GM12864 (cell line): ENCODE results near the gene ZMIZ1.

Experiments
- DNase-seq: peaks from one replicate; pipeline ENCODE4 v3.0.0-alpha.2; 2011; ENCODE audit warnings: low read depth
- H3K4me3 ChIP-seq: 2 replicates; pipeline ENCODE4 v1.5.1; 2011; ENCODE audit warnings: mild to moderate bottlenecking, low read depth, low read length, control low read depth
- CTCF ChIP-seq: IDR thresholded peaks from 2 replicates; pipeline ENCODE4 v1.5.1; 2011; ENCODE audit warnings: low read depth, mild to moderate bottlenecking, moderate library complexity, low read length, control low read depth, inconsistent platforms; ENCODE audit errors: missing control alignments

The ZMIZ1 gene

GRCh38 chr10:79185067-79185774, 116.5 kb downstream of the ZMIZ1 start:
- no peak for TF ChIP-seq CTCF
- no peak overlapping the region for H3K4me3 ChIP-seq
- no peak for DNase-seq

- no peak overlapping the region for H3K4me3 ChIP-seq
- TF ChIP-seq CTCF, result no peak
- DNase-seq, result no peak
These were observed 117.1 kb downstream of the ZMIZ1 start for GRCh38 chr10:79185796-79186374.

- no peak for TF ChIP-seq CTCF
- no peak for DNase-seq
- no peak overlapping the region for H3K4me3 ChIP-seq
These were observed 117.8 kb downstream of the ZMIZ1 start for GRCh38 chr10:79186486-79187120.

- no peak for TF ChIP-seq CTCF
- no peak for DNase-seq
- no peak overlapping the region for H3K4me3 ChIP-seq
These were observed 118.6 kb downstream of the ZMIZ1 start for GRCh38 chr10:79187121-79187940.

DNA sequence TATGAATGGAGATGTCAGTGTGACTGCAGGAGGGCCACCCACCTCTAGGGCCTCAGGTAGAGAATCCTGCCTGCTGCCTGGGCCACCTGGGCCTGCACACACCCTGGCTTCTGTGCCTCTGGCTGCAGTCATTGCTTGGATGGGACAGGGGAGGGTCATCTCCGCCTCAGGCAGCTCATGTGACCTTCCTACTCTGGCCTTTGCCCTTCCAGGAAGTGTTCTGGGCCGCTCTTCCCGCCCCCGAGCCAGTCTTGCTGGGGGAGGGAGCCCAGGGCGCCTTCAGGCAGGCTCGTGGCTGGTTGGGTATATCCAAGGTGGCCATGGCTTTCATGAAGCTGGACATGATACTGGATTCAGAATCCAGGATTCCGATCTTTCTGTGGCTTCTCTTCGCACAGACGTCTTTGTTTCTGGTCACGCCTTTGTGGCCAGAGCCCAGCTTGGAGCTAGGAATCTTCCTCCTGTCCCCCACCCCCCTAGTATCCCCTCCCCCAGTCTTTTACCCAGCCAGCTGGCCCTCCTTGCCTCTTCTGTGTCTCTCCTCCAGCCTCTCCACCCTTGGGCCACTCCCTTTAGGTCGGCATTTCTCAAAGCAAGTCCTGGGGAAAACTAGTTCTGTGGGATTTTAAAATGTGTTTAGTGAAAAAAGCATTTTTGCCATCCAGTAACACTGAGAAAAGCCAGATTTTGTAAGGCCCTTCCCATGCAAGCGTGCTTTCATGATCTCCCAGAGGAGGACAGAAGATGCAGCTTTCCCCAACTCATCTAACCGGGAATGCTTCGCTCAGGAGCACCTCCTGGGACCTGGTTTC, 119.6 kb downstream of the ZMIZ1 start:
- DNase-seq, result no peak
- no peak overlapping the region for H3K4me3 ChIP-seq
- no peak for TF ChIP-seq CTCF

GRCh38 chr10:79189181-79189580, 120.4 kb downstream of the ZMIZ1 start:
- TF ChIP-seq CTCF, result no peak
- no peak overlapping the region for H3K4me3 ChIP-seq
- DNase-seq, result no peak
